ENCODE results near the gene B4GALT3.

DNA sequence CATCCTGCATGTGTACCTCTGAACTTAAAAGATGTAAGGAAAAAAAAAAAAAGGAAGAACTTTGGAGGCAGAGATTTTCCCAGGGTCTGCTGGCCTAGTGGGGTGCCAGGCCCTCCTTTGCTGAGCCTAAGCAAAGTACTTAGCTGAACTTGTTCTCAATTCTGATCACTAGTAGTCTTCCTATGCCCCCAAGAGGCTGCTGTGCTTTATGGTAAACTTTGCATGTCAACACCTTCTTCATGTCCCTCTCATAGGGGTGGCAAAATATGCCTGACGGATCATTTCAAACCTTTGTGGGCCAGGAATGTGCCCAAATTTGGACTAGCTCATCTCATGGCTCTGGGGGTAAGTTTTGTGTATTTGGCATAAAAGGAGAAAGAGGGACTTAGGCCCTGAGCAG is 19.4 kb downstream of the B4GALT3 start:
- TF ChIP-seq, protein P1, sequence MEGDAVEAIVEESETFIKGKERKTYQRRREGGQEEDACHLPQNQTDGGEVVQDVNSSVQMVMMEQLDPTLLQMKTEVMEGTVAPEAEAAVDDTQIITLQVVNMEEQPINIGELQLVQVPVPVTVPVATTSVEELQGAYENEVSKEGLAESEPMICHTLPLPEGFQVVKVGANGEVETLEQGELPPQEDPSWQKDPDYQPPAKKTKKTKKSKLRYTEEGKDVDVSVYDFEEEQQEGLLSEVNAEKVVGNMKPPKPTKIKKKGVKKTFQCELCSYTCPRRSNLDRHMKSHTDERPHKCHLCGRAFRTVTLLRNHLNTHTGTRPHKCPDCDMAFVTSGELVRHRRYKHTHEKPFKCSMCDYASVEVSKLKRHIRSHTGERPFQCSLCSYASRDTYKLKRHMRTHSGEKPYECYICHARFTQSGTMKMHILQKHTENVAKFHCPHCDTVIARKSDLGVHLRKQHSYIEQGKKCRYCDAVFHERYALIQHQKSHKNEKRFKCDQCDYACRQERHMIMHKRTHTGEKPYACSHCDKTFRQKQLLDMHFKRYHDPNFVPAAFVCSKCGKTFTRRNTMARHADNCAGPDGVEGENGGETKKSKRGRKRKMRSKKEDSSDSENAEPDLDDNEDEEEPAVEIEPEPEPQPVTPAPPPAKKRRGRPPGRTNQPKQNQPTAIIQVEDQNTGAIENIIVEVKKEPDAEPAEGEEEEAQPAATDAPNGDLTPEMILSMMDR (IDR thresholded peaks at IDR 0.05; ENCODE audit: poor library complexity, severe bottlenecking), result no peak
- no peak for TF ChIP-seq EP300 (conservative IDR thresholded peaks at IDR 0.05; ENCODE audit: poor library complexity, severe bottlenecking)
- TF ChIP-seq MXI1 (conservative IDR thresholded peaks at IDR 0.05; ENCODE audit: poor library complexity, severe bottlenecking), result no peak
- no peak for TF ChIP-seq POLR2AphosphoS5 (IDR thresholded peaks at IDR 0.05)
- TF ChIP-seq, protein P2, sequence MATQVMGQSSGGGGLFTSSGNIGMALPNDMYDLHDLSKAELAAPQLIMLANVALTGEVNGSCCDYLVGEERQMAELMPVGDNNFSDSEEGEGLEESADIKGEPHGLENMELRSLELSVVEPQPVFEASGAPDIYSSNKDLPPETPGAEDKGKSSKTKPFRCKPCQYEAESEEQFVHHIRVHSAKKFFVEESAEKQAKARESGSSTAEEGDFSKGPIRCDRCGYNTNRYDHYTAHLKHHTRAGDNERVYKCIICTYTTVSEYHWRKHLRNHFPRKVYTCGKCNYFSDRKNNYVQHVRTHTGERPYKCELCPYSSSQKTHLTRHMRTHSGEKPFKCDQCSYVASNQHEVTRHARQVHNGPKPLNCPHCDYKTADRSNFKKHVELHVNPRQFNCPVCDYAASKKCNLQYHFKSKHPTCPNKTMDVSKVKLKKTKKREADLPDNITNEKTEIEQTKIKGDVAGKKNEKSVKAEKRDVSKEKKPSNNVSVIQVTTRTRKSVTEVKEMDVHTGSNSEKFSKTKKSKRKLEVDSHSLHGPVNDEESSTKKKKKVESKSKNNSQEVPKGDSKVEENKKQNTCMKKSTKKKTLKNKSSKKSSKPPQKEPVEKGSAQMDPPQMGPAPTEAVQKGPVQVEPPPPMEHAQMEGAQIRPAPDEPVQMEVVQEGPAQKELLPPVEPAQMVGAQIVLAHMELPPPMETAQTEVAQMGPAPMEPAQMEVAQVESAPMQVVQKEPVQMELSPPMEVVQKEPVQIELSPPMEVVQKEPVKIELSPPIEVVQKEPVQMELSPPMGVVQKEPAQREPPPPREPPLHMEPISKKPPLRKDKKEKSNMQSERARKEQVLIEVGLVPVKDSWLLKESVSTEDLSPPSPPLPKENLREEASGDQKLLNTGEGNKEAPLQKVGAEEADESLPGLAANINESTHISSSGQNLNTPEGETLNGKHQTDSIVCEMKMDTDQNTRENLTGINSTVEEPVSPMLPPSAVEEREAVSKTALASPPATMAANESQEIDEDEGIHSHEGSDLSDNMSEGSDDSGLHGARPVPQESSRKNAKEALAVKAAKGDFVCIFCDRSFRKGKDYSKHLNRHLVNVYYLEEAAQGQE (IDR thresholded peaks at IDR 0.05; ENCODE audit: borderline replicate concordance), result no peak
